CD4-positive, alpha-beta T cell (primary cell): ENCODE measurements around the gene RUBCN. TPM values are rescaled to one million over a fixed set of nuclear protein-coding genes. Genes with fewer than 3 reads are reported as not detected.

Source experiments
- ATAC-seq: fragments of 200-7000 bp; cut with Tn5 transposase; one replicate; pipeline ENCODE4 v1.10.0; 2022; ENCODE audit warnings: mild to moderate bottlenecking; ENCODE audit not compliant: poor library complexity
- CTCF ChIA-PET: fragments of 350-600 bp; sonication (Branson Sonifier 250); formaldehyde crosslinking; loops from one replicate; lab custom pipeline; 2021; ENCODE audit warnings: antibody characterized with exemption, inconsistent platforms; lab: Charles Lee
- POLR2A ChIA-PET: fragments of 350-600 bp; sonication (Branson Sonifier 250); formaldehyde crosslinking; loops from one replicate; lab custom pipeline; 2021; ENCODE audit warnings: antibody characterized with exemption, inconsistent platforms; lab: Charles Lee
- DNase-seq, 14 experiments: peaks; one replicate each; pipeline ENCODE4 v3.0.0-alpha.2; 2013 to 2020; ENCODE audit warnings: mixed read lengths in 2 of 14
- H3K27ac ChIP-seq, 2 donors: one replicate each; pipeline versions ENCODE4 v1.5.1 to v1.7.0; 2013; ENCODE audit warnings: low read length in 2 of 2, low read depth in 1 of 2, mild to moderate bottlenecking in 1 of 2
- H3K27me3 ChIP-seq, 2 experiments: 1 replicate in 1 of 2; 2 replicates in 1 of 2; pipeline versions ENCODE4 v1.6.1 to v1.7.0; 2013; ENCODE audit warnings: low read length in 2 of 2, control low read depth in 1 of 2, mild to moderate bottlenecking in 1 of 2, moderate library complexity in 1 of 2; ENCODE audit not compliant: insufficient read depth in 2 of 2, control insufficient read depth in 1 of 2
- H3K36me3 ChIP-seq: one replicate; pipeline ENCODE4 v1.6.1; 2013; ENCODE audit warnings: low read length, control low read depth; ENCODE audit not compliant: insufficient read depth
- H3K4me1 ChIP-seq: one replicate; pipeline ENCODE4 v1.6.1; 2013; ENCODE audit warnings: low read length, control low read depth; ENCODE audit not compliant: insufficient read depth
- H3K4me3 ChIP-seq: one replicate; pipeline ENCODE4 v1.5.1; 2013; ENCODE audit warnings: mild to moderate bottlenecking, low read length, moderate library complexity
- H3K9me3 ChIP-seq, 2 experiments: 1 replicate in 1 of 2; 2 replicates in 1 of 2; pipeline versions ENCODE4 v1.6.1 to v1.7.0; 2013; ENCODE audit warnings: low read length in 2 of 2, mild to moderate bottlenecking in 2 of 2, control low read depth in 1 of 2, moderate library complexity in 1 of 2; ENCODE audit not compliant: control insufficient read depth in 1 of 2, insufficient read depth in 1 of 2
- H3K27ac Mint-ChIP-seq: one replicate; pipeline ENCODE4 v1.8.0; 2020; ENCODE audit warnings: mixed read lengths
- H3K27me3 Mint-ChIP-seq: one replicate; pipeline ENCODE4 v1.8.0; 2021; ENCODE audit warnings: mixed read lengths
- H3K36me3 Mint-ChIP-seq: one replicate; pipeline ENCODE4 v1.8.0; 2021; ENCODE audit warnings: low read depth, mixed read lengths
- H3K4me1 Mint-ChIP-seq: one replicate; pipeline ENCODE4 v1.8.0; 2021; ENCODE audit warnings: low read depth, mixed read lengths
- H3K4me3 Mint-ChIP-seq: one replicate; pipeline ENCODE4 v1.8.0; 2020; ENCODE audit warnings: mild to moderate bottlenecking, mixed read lengths
- H3K9me3 Mint-ChIP-seq: one replicate; pipeline ENCODE4 v1.8.0; 2020; ENCODE audit warnings: mixed read lengths
- intact Hi-C, 2 experiments: fragments of 100-400 bp; cut with DNase I in 1 of 2; cut with micrococcal nuclease in 1 of 2; formaldehyde crosslinking; loops; one replicate each; pipeline versions ENCODE4 v1.15.1 to v1.9.0; 2023 to 2025; cut with DNase I, micrococcal nuclease
- total RNA-seq, 174 experiments: library from RNA in 2 of 174; stranded (reverse) in 2 of 174; gene quantifications; one replicate each; pipeline ENCODE4 v1.2.3 and lab custom pipeline; 2021 to 2026
- TF ChIP-seq, protein P1 (sequence below): fragments of 200-600 bp; IDR thresholded peaks from one replicate; pipeline ENCODE4 v1.8.0; 2022; ENCODE audit warnings: antibody characterized with exemption, mild to moderate bottlenecking

RUBCN gene
- total RNA-seq, 2 experiments from 2014 or later = 35.3 to 38.9 TPM

DNA sequence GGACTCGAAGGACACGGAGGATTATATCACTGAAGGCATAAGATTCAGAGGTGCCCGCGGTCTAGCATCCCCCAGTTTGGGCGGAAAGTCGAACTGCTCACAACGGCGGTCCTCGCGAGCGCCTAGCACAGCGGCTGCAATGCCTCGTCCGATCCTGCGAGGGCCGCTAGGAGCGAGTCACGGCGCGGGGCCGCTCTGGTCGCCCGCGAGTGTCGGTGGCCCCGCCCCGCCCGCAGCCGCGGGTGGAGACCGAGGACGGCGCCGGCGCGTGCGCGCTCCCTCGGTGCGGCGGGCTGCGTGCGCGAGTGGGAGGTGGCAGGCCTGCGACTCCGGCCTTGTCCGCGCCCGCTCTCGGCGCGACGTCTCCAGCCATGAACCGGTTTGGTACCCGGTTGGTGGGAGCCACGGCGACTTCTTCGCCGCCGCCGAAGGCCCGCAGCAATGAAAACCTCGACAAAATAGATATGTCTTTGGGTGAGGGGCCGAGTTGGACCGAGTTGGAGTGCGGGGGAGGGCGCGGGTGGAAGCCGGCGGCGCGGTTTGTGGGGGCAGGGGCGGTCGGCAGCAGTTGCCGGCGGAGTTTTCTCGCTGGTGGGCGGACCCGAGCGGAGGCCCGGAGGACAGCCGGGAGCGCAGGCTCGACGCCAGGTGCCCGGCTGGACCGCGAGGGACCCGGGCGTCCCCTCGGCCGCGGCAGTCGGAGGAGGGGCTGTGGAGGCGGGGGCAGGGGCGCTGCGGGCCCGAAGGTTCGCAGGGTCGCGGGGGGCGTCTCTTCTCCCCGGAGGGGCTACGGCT is 13.1 kb upstream of the RUBCN start, which contains the start of gene FYTTD1:
Gene FYTTD1, plus strand, starts transcription at position 283 of the 795 bp plus-strand sequence. Its CDS starts 89 bp downstream, at position 372.
- peak; percentile 74 to 96 (median 88) for DNase-seq

DNA sequence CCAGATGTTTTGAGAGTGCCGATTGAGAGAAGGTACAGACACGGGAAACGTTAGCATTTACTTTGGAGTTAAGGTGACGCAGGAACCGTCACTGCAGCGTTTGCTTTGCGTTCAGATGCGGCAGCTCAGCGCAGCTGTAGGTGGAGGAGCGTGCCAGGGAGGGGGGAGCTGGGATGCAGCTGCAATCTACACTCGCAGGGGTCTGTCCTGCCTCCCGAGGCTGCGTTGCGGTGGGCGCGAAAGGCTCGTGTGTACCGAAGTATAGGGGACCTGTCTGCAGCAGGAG is 12.6 kb upstream of the RUBCN start:
- intact Hi-C loops = loop anchor here (1.0 kb wide), 2 partner anchors 12 to 37 kb away; no protein-coding TSS in a partner anchor
- no peaks in the 10 kb centered on the region for H3K27me3 ChIP-seq
- H3K36me3 ChIP-seq = no peaks in the 10 kb centered on the region
- H3K27ac ChIP-seq = peak overlapping the region; percentile 73 to 82
- Mint-ChIP-seq H3K27me3 (no peaks in the 10 kb centered on the region), H3K27ac (peak overlapping the region; percentile 96), H3K9me3 (no peaks in the 10 kb centered on the region), H3K36me3 (peaks cover 14% of the 10 kb centered on the region), H3K4me3 (peak overlapping the region; percentile 97), H3K4me1 (peaks cover 47% of the 10 kb centered on the region)
- peaks cover 17% of the 10 kb centered on the region for H3K4me1 ChIP-seq
- H3K4me3 ChIP-seq = peak overlapping the region; percentile 85
- DNase-seq = peak in 12 of 14 experiments; percentile 44 to 89 (median 69)
- ATAC-seq = peak; percentile 79
- ChIA-PET POLR2A (interaction anchor here (0.6 to 1.7 kb wide), 9 partner anchors 12 to 193 kb away, joined by 3 to 36 read pairs (median 4); partner anchors contain the start of genes BDH1, LRCH3 and RUBCN), CTCF (interaction anchor here (0.7 to 1.6 kb wide), 7 partner anchors 14 to 156 kb away, joined by 3 to 9 read pairs (median 3); no protein-coding TSS in a partner anchor)
- no peaks in the 10 kb centered on the region for H3K9me3 ChIP-seq
- TF ChIP-seq, protein P1, sequence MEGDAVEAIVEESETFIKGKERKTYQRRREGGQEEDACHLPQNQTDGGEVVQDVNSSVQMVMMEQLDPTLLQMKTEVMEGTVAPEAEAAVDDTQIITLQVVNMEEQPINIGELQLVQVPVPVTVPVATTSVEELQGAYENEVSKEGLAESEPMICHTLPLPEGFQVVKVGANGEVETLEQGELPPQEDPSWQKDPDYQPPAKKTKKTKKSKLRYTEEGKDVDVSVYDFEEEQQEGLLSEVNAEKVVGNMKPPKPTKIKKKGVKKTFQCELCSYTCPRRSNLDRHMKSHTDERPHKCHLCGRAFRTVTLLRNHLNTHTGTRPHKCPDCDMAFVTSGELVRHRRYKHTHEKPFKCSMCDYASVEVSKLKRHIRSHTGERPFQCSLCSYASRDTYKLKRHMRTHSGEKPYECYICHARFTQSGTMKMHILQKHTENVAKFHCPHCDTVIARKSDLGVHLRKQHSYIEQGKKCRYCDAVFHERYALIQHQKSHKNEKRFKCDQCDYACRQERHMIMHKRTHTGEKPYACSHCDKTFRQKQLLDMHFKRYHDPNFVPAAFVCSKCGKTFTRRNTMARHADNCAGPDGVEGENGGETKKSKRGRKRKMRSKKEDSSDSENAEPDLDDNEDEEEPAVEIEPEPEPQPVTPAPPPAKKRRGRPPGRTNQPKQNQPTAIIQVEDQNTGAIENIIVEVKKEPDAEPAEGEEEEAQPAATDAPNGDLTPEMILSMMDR = no peak

More for the DNA sequence above, 13.1 kb upstream of the RUBCN start, which contains the start of gene FYTTD1:
- H3K27me3 Mint-ChIP-seq = no peaks in the 10 kb centered on the region
- intact Hi-C loops = loop anchor here (1.0 to 5.0 kb wide), 7 partner anchors 12 to 192 kb away; partner anchors contain the start of genes BDH1 (in 1 of the 2), LRCH3 (in 1 of the 2) and RUBCN (in 1 of the 2)
- Histone ChIP-seq H3K27me3 (no peaks in the 10 kb centered on the region), H3K36me3 (no peaks in the 10 kb centered on the region), H3K4me1 (peaks cover 20% of the 10 kb centered on the region), H3K27ac (peak within 1 kb of the TSS; percentile 82), H3K9me3 (no peaks in the 10 kb centered on the region), H3K4me3 (peak within 1 kb of the TSS; percentile 85)
- peaks cover 15% of the 10 kb centered on the region for H3K36me3 Mint-ChIP-seq
- H3K27ac Mint-ChIP-seq = peak within 1 kb of the TSS; percentile 96
- ChIA-PET CTCF (interaction anchor here (0.7 to 1.6 kb wide), 8 partner anchors 14 to 156 kb away, joined by 3 to 9 read pairs (median 3); no protein-coding TSS in a partner anchor), POLR2A (interaction anchor here (0.6 to 2.4 kb wide), 12 partner anchors 12 to 194 kb away, joined by 3 to 36 read pairs (median 4); partner anchors contain the start of genes BDH1, LRCH3 and RUBCN)
- H3K4me1 Mint-ChIP-seq = peaks cover 51% of the 10 kb centered on the region
- peak; percentile 70 for ATAC-seq
- no peaks in the 10 kb centered on the region for H3K9me3 Mint-ChIP-seq
- TF ChIP-seq, protein P1 = peak; percentile 30
- peak within 1 kb of the TSS; percentile 97 for H3K4me3 Mint-ChIP-seq

DNA sequence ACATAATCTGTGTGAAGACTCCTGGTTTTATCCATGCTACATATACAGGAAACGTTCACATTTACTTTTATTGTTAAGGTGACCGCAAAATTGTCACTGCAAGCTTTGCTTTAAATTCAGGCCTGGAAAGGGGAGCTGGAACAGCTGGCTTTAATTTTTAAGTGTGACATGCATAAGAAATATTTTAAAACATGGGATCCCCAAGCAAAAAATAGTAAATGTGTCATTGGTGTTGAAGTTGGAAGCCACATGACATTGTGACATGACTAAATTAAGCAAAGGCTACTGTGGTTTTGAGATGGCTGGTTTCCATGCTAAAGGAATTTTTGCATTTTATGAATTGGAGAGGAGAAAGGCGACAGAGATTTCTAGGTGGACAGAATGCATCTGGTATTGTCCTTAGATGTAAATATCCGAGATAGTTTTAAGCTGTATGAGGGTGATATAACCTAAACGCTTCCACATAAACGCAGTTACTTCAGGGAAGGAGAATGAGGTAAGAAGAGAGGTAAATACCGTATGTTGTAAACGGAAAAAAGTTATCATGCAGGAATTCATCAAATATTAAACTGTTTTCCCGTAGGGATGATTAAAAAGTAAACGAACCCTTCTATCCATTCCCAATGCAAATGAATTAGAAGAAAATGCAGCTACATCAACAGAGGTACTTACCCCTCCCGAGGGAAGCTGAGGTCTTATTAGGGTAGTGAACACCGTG is 12.1 kb upstream of the RUBCN start:
- ChIA-PET POLR2A (interaction anchor here (0.6 to 1.7 kb wide), 9 partner anchors 11 to 193 kb away, joined by 3 to 36 read pairs (median 4); partner anchors contain the start of genes BDH1, LRCH3 and RUBCN), CTCF (interaction anchor here (0.7 to 1.6 kb wide), 7 partner anchors 13 to 157 kb away, joined by 3 to 9 read pairs (median 3); no protein-coding TSS in a partner anchor)
- Histone ChIP-seq H3K4me3 (peak overlapping the region; percentile 85), H3K9me3 (no peaks in the 10 kb centered on the region), H3K4me1 (peaks cover 17% of the 10 kb centered on the region), H3K27ac (peak overlapping the region; percentile 73 to 82), H3K36me3 (no peaks in the 10 kb centered on the region), H3K27me3 (no peaks in the 10 kb centered on the region)
- intact Hi-C loops = loop anchor here (1.0 kb wide), 2 partner anchors 11 to 36 kb away; no protein-coding TSS in a partner anchor
- peaks cover 42% of the 10 kb centered on the region for H3K4me1 Mint-ChIP-seq
- H3K9me3 Mint-ChIP-seq = no peaks in the 10 kb centered on the region
- peak overlapping the region; percentile 97 for H3K4me3 Mint-ChIP-seq
- ATAC-seq (no peak), DNase-seq (peak in 1 of 14 experiments; percentile 15)
- TF ChIP-seq, protein P1 = no peak
- H3K27me3 Mint-ChIP-seq = no peaks in the 10 kb centered on the region
- H3K36me3 Mint-ChIP-seq = peaks cover 14% of the 10 kb centered on the region
- H3K27ac Mint-ChIP-seq = peak overlapping the region; percentile 96
